ENCODE results near the gene IGF2BP2. TPM values are rescaled to one million over a fixed set of nuclear protein-coding genes. Genes with fewer than 3 reads are reported as not detected.

IGF2BP2 gene
- total RNA-seq, 1 experiment from 2014 or later: 133 TPM

DNA sequence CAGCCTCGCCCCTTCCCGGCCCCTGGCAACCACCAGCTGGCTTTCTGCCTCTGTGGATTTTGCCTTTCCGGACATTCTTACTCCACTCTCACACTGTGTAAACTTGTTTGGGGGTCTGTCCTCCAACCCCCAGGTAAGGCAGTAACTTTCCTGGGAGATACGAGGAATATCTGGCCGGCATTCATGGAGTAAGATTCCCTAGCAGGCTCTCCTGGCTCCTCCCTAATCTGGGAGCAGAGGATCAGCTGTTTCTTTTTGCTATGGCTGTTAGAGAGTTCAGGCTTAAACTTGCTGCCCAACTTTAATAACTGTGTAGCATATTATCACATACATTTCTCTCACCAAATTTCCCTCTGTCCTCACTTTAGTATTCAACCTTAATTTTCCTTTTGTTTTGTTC lies 64.3 kb downstream of the IGF2BP2 start:
- H3K27ac Mint-ChIP-seq: 0 out of 2 replicates have a peak overlapping the region, but pooled peaks have one; percentile 34
- no peak overlapping the region for H3K4me3 Mint-ChIP-seq
- ATAC-seq (no peak), DNase-seq (ENCODE audit: low spot score) (no peak)
- POLR2A ChIA-PET: interaction anchor here (0.8 kb wide), 1 partner anchor 29 kb away, joined by 3 read pairs; no protein-coding TSS in a partner anchor
- peaks cover 23% of the 10 kb centered on the region for H3K36me3 Mint-ChIP-seq
- no peaks in the 10 kb centered on the region for H3K27me3 Mint-ChIP-seq (ENCODE audit: low read depth)
- peaks cover 15% of the 10 kb centered on the region for H3K9me3 Mint-ChIP-seq
- CTCF ChIA-PET: interaction anchor here (0.6 to 3.9 kb wide), 3 partner anchors 14 to 221 kb away, joined by 3 to 11 read pairs (median 3); no protein-coding TSS in a partner anchor
- H3K4me1 Mint-ChIP-seq: peaks cover 90% of the 10 kb centered on the region
- TF ChIP-seq EMX1 (CRISPR knock-in tag; IDR thresholded peaks at IDR 0.05): no peak
- TF ChIP-seq HMGA2 (CRISPR knock-in tag; IDR thresholded peaks at IDR 0.05): no peak
- no peak for TF ChIP-seq ATF6 (CRISPR knock-in tag; IDR thresholded peaks at IDR 0.05)
- no peak for TF ChIP-seq ZNF219 (CRISPR knock-in tag; IDR thresholded peaks at IDR 0.05; ENCODE audit: borderline replicate concordance)
- no peak for TF ChIP-seq SOX15 (CRISPR knock-in tag; IDR thresholded peaks at IDR 0.05)
- TF ChIP-seq ZNF416 (CRISPR knock-in tag; IDR thresholded peaks at IDR 0.05): no peak
- no peak for TF ChIP-seq SP1 (CRISPR knock-in tag; conservative IDR thresholded peaks at IDR 0.05)

DNA sequence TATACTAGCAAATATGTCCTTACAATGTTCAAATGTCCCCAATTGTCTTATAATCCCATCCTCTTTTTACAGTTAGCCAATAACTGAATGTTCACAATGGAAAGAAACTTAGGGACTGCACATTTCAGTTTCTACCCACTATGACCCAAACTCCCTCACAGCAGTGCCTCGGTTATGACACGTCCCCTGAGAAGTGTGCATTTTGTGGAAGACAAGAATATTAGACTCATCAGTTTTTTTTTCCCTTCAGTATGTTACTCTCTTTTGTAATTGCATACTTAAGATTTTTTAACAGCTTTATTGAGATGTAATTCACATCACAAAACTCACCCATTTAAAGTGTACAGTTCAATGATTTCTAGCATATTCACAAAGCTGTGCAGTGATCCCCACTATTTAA lies 64.8 kb downstream of the IGF2BP2 start:
- Mint-ChIP-seq H3K27ac (0 out of 2 replicates have a peak overlapping the region, but pooled peaks have one; percentile 34), H3K9me3 (peaks cover 18% of the 10 kb centered on the region), H3K27me3 (ENCODE audit: low read depth) (no peaks in the 10 kb centered on the region), H3K36me3 (peaks cover 28% of the 10 kb centered on the region), H3K4me3 (no peak overlapping the region), H3K4me1 (peaks cover 90% of the 10 kb centered on the region)
- no peak for DNase-seq (ENCODE audit: low spot score)
- ChIA-PET CTCF (interaction anchor here (0.6 to 3.9 kb wide), 3 partner anchors 14 to 222 kb away, joined by 3 to 11 read pairs (median 3); no protein-coding TSS in a partner anchor), POLR2A (interaction anchor here (0.8 kb wide), 1 partner anchor 29 kb away, joined by 3 read pairs; no protein-coding TSS in a partner anchor)
- ATAC-seq: no peak
- TF ChIP-seq ZNF423 (CRISPR knock-in tag; IDR thresholded peaks at IDR 0.05) (no peak), ZNF219 (CRISPR knock-in tag; IDR thresholded peaks at IDR 0.05; ENCODE audit: borderline replicate concordance) (no peak), ZNF425 (CRISPR knock-in tag; conservative IDR thresholded peaks at IDR 0.05) (no peak), EMX1 (CRISPR knock-in tag; IDR thresholded peaks at IDR 0.05) (no peak), ESRRA (CRISPR knock-in tag; IDR thresholded peaks at IDR 0.05; ENCODE audit: borderline replicate concordance) (no peak), TCF7 (CRISPR knock-in tag; IDR thresholded peaks at IDR 0.05; ENCODE audit: low read depth) (no peak), OVOL2 (CRISPR knock-in tag; IDR thresholded peaks at IDR 0.05; ENCODE audit: borderline replicate concordance) (no peak), JAZF1 (CRISPR knock-in tag; IDR thresholded peaks at IDR 0.05) (no peak), ZNF396 (CRISPR knock-in tag; IDR thresholded peaks at IDR 0.05; ENCODE audit: borderline replicate concordance) (no peak), ELF4 (CRISPR knock-in tag; IDR thresholded peaks at IDR 0.05; ENCODE audit: low read depth) (no peak), SMAD4 (CRISPR knock-in tag; IDR thresholded peaks at IDR 0.05) (no peak), ZNF138 (CRISPR knock-in tag; conservative IDR thresholded peaks at IDR 0.05) (no peak), USF2 (CRISPR knock-in tag; IDR thresholded peaks at IDR 0.05) (no peak), ZNF232 (CRISPR knock-in tag; IDR thresholded peaks at IDR 0.05) (no peak)
- TF ChIP-seq, protein P1, sequence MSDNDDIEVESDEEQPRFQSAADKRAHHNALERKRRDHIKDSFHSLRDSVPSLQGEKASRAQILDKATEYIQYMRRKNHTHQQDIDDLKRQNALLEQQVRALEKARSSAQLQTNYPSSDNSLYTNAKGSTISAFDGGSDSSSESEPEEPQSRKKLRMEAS (CRISPR knock-in tag; IDR thresholded peaks at IDR 0.05): no peak
- TF ChIP-seq, protein P2, sequence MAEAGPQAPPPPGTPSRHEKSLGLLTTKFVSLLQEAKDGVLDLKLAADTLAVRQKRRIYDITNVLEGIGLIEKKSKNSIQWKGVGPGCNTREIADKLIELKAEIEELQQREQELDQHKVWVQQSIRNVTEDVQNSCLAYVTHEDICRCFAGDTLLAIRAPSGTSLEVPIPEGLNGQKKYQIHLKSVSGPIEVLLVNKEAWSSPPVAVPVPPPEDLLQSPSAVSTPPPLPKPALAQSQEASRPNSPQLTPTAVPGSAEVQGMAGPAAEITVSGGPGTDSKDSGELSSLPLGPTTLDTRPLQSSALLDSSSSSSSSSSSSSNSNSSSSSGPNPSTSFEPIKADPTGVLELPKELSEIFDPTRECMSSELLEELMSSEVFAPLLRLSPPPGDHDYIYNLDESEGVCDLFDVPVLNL (CRISPR knock-in tag; IDR thresholded peaks at IDR 0.05; ENCODE audit: borderline replicate concordance, low read depth): no peak
- TF ChIP-seq, protein P3, sequence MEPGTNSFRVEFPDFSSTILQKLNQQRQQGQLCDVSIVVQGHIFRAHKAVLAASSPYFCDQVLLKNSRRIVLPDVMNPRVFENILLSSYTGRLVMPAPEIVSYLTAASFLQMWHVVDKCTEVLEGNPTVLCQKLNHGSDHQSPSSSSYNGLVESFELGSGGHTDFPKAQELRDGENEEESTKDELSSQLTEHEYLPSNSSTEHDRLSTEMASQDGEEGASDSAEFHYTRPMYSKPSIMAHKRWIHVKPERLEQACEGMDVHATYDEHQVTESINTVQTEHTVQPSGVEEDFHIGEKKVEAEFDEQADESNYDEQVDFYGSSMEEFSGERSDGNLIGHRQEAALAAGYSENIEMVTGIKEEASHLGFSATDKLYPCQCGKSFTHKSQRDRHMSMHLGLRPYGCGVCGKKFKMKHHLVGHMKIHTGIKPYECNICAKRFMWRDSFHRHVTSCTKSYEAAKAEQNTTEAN (CRISPR knock-in tag; IDR thresholded peaks at IDR 0.05): no peak
- TF ChIP-seq, protein P4, sequence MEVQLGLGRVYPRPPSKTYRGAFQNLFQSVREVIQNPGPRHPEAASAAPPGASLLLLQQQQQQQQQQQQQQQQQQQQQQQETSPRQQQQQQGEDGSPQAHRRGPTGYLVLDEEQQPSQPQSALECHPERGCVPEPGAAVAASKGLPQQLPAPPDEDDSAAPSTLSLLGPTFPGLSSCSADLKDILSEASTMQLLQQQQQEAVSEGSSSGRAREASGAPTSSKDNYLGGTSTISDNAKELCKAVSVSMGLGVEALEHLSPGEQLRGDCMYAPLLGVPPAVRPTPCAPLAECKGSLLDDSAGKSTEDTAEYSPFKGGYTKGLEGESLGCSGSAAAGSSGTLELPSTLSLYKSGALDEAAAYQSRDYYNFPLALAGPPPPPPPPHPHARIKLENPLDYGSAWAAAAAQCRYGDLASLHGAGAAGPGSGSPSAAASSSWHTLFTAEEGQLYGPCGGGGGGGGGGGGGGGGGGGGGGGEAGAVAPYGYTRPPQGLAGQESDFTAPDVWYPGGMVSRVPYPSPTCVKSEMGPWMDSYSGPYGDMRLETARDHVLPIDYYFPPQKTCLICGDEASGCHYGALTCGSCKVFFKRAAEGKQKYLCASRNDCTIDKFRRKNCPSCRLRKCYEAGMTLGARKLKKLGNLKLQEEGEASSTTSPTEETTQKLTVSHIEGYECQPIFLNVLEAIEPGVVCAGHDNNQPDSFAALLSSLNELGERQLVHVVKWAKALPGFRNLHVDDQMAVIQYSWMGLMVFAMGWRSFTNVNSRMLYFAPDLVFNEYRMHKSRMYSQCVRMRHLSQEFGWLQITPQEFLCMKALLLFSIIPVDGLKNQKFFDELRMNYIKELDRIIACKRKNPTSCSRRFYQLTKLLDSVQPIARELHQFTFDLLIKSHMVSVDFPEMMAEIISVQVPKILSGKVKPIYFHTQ (CRISPR knock-in tag; IDR thresholded peaks at IDR 0.05): no peak

Measured in WTC11 (cell line).